Vagina (tissue), 2 donors: Measurements from ENCODE around the gene PKN2.

Source experiments
- POLR2A ChIP-seq, 2 donors: fragments of 450-650 bp; IDR thresholded peaks; one replicate each; pipeline ENCODE4 v1.6.1; 2017; ENCODE audit warnings: antibody characterized with exemption in 2 of 2, mild to moderate bottlenecking in 2 of 2, moderate library complexity in 2 of 2
- TF ChIP-seq, protein P1 (sequence below), 3 experiments: fragments of 450-650 bp in 2 of 3; fragments of 200-600 bp in 1 of 3; sonication (generic) in 1 of 3; IDR thresholded peaks; one replicate each; pipeline ENCODE4 v1.5.1; 2017 to 2019; ENCODE audit warnings: antibody characterized with exemption in 3 of 3, mild to moderate bottlenecking in 2 of 3, moderate library complexity in 2 of 3

DNA sequence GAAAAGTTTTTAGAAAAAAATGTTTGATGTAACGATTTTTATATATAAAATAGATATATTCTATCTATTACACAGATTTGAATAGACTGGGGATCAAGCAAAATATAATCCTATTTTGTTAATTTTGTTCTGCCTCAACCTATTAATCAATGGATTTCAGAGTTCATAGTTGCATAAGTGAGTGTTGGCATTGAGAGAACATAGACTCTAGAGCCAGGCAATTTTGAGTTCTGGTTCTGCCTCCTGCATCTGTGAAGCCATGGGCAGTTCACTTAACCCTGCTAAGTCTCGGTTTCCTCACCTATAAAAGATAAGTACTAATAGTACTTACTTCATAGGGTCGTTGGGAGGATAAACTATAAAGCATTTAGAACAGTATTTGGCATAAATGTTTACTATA is 13.6 kb upstream of the PKN2 start:
- TF ChIP-seq, protein P1, sequence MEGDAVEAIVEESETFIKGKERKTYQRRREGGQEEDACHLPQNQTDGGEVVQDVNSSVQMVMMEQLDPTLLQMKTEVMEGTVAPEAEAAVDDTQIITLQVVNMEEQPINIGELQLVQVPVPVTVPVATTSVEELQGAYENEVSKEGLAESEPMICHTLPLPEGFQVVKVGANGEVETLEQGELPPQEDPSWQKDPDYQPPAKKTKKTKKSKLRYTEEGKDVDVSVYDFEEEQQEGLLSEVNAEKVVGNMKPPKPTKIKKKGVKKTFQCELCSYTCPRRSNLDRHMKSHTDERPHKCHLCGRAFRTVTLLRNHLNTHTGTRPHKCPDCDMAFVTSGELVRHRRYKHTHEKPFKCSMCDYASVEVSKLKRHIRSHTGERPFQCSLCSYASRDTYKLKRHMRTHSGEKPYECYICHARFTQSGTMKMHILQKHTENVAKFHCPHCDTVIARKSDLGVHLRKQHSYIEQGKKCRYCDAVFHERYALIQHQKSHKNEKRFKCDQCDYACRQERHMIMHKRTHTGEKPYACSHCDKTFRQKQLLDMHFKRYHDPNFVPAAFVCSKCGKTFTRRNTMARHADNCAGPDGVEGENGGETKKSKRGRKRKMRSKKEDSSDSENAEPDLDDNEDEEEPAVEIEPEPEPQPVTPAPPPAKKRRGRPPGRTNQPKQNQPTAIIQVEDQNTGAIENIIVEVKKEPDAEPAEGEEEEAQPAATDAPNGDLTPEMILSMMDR (IDR thresholded peaks at IDR 0.05): no peak
- TF ChIP-seq POLR2A (IDR thresholded peaks at IDR 0.05): no peak
